Endothelial cell (in vitro differentiated cells): ENCODE data around the gene ADARB2. TPM values are rescaled to one million over a fixed set of nuclear protein-coding genes. Genes with fewer than 3 reads are reported as not detected.

ENCODE experiments used
- DNase-seq: peaks from one replicate; pipeline ENCODE4 v3.0.0; 2021; ENCODE audit warnings: low spot score
- H3K27ac Mint-ChIP-seq: one replicate; pipeline ENCODE4 v1.8.0; 2021; ENCODE audit warnings: mixed read lengths, inconsistent platforms; ENCODE audit not compliant: unreplicated experiment
- H3K27me3 Mint-ChIP-seq: one replicate; pipeline ENCODE4 v1.8.0; 2021; ENCODE audit warnings: mild to moderate bottlenecking, moderate library complexity, mixed read lengths, inconsistent platforms; ENCODE audit not compliant: unreplicated experiment
- H3K36me3 Mint-ChIP-seq: one replicate; pipeline ENCODE4 v1.8.0; 2021; ENCODE audit warnings: mild to moderate bottlenecking, low read depth, mixed read lengths, inconsistent platforms; ENCODE audit not compliant: unreplicated experiment
- H3K4me1 Mint-ChIP-seq: one replicate; pipeline ENCODE4 v1.8.0; 2021; ENCODE audit warnings: mild to moderate bottlenecking, mixed read lengths, inconsistent platforms; ENCODE audit not compliant: unreplicated experiment
- H3K4me3 Mint-ChIP-seq: one replicate; pipeline ENCODE4 v1.8.0; 2021; ENCODE audit warnings: mild to moderate bottlenecking, mixed read lengths, inconsistent platforms; ENCODE audit not compliant: unreplicated experiment
- H3K9me3 Mint-ChIP-seq: one replicate; pipeline ENCODE4 v1.8.0; 2021; ENCODE audit warnings: mixed read lengths, inconsistent platforms; ENCODE audit not compliant: unreplicated experiment
- total RNA-seq: library from RNA; stranded (reverse); fragmentation: NEBNext Ultra II Directional; extraction: Animal tissue kit (Norgen Biotek cat#: 25700); gene quantifications from one replicate; pipeline ENCODE4 v1.2.1, GENCODE V29; 2021; ENCODE audit not compliant: unreplicated experiment
- TF ChIP-seq, protein P1 (sequence below): fragments of 200-600 bp; sonication (generic); IDR thresholded peaks from one replicate; pipeline ENCODE4 v1.5.0; 2021; ENCODE audit warnings: antibody characterized with exemption; ENCODE audit not compliant: unreplicated experiment

The ADARB2 gene
- total RNA-seq, 1 donor from 2014 or later: 54.9 TPM

DNA sequence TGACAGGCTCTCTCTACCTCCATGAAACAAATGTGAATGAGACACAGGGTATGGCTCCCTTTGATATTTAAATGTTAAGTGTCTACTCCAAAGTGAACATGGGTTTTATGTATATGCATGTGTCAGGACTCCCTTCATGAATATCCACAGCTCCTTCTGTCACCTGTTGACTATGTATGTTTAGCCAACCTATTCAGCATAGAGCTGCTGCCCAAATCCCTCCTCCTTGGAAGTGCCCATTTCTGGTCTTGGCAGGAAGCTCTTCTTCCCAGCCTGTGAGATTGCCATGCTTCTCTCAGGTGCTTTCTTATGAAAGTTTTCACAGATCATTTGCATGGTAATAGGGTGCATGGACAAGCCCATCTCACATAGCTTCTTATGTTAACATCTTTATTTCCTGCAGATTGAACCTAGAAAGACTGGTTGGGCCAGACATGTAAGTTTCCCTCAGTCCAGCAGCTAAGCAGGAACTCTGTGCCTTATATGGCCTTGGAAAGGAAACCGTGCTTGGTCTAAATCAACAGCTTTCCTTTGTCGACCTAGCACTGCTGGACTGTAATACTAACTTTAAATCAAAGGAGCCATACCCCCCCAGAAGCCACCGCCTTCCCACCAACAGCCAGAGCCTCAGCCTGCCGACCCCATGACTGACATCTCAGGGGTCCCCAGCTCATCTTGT, 288.9 kb downstream of the ADARB2 start:
- H3K9me3 Mint-ChIP-seq: no peaks in the 10 kb centered on the region
- peaks cover 3% of the 10 kb centered on the region for H3K27me3 Mint-ChIP-seq

DNA sequence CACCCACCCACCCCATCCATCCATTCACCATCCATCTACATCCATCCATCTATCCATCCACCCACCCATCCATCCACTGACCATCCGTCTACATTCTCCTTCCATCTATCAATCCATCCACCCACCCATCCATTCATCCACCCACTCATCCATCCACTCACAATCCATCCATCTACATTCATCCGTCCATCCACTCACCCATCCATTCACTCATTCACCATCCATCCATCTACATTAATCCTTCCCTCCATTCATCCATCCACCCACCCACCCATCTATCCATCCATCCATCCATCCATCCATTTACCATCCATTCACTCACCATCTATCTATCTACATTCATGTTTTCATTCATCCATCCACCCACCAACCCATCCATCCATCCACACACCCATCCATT, 292.5 kb downstream of the ADARB2 start:
- Mint-ChIP-seq H3K4me3 (no peak overlapping the region), H3K4me1 (peaks cover 10% of the 10 kb centered on the region), H3K9me3 (no peaks in the 10 kb centered on the region), H3K27me3 (peaks cover 3% of the 10 kb centered on the region), H3K27ac (no peak overlapping the region), H3K36me3 (no peaks in the 10 kb centered on the region)
- no peak for DNase-seq
- TF ChIP-seq, protein P1, sequence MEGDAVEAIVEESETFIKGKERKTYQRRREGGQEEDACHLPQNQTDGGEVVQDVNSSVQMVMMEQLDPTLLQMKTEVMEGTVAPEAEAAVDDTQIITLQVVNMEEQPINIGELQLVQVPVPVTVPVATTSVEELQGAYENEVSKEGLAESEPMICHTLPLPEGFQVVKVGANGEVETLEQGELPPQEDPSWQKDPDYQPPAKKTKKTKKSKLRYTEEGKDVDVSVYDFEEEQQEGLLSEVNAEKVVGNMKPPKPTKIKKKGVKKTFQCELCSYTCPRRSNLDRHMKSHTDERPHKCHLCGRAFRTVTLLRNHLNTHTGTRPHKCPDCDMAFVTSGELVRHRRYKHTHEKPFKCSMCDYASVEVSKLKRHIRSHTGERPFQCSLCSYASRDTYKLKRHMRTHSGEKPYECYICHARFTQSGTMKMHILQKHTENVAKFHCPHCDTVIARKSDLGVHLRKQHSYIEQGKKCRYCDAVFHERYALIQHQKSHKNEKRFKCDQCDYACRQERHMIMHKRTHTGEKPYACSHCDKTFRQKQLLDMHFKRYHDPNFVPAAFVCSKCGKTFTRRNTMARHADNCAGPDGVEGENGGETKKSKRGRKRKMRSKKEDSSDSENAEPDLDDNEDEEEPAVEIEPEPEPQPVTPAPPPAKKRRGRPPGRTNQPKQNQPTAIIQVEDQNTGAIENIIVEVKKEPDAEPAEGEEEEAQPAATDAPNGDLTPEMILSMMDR: no peak

More for the DNA sequence above, 288.9 kb downstream of the ADARB2 start:
- peak overlapping the region; percentile 21 for H3K27ac Mint-ChIP-seq
- H3K4me1 Mint-ChIP-seq: peaks cover 10% of the 10 kb centered on the region
- TF ChIP-seq, protein P1: no peak
- no peaks in the 10 kb centered on the region for H3K36me3 Mint-ChIP-seq
- no peak overlapping the region for H3K4me3 Mint-ChIP-seq
- no peak for DNase-seq

DNA sequence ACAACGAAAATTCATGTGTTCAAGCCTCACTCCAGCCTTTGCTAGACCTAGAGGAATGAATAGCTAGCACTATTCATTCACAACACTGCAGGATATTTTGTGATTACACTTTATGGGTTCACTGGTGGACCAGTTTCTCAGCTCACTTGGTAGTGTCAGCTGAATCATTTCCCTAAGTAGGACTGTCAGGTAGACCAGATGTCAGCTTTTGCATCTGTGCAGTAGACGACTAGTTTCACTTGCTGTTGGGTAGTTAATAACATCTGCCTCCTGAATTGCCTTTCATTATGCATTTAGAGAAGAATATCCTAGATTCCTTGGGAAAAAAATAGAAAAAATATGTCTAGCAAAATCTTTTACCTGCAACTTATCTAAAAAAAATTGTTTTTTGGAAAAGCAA, 296.4 kb downstream of the ADARB2 start:
- Mint-ChIP-seq H3K36me3 (no peaks in the 10 kb centered on the region), H3K27ac (no peak overlapping the region), H3K4me3 (no peak overlapping the region), H3K27me3 (no peaks in the 10 kb centered on the region), H3K4me1 (no peaks in the 10 kb centered on the region), H3K9me3 (no peaks in the 10 kb centered on the region)
- DNase-seq: no peak
- TF ChIP-seq, protein P1: no peak

DNA sequence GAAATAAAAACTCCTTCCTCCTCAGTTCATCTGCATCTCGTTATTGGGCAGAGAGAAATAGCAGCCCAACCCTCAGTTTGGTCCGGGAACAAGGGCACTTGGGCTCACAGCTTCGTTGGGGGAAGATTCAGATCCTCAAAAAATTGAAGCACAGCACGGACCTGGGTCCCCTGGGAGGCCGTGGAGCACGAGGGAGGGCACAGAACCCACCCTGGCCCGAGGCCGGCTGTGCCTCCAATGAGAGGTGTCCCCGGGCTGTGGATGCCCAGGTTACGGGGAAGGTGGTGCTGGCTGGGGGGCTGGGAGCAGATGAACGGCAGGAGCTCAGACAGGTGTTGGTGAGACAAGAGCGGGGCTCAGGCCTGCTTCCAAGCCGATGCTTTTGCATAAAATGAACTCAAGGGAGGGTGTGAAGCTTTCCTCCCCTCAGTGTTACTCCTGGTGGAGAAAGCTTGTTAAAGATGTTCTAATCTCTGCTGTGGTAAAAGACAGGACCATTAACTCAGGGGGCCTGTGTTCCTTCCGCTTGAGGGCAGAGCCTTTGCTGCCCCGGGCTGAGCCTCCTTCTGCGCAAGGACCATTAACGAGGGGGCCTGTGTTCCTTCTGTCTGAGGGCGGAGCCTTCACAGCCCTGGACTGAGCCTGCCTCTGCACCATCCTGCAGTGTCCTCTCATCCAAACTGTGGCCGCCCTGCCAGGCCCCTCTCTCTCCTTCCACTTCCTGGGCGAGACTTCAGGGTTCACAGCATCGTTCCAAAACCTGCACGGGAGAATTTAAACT, 302.2 kb downstream of the ADARB2 start:
- Mint-ChIP-seq H3K27ac (no peak overlapping the region), H3K27me3 (no peaks in the 10 kb centered on the region), H3K9me3 (peaks cover 6% of the 10 kb centered on the region), H3K4me1 (peaks cover 8% of the 10 kb centered on the region), H3K36me3 (peaks cover 5% of the 10 kb centered on the region), H3K4me3 (no peak overlapping the region)
- TF ChIP-seq, protein P1: no peak
- no peak for DNase-seq

DNA sequence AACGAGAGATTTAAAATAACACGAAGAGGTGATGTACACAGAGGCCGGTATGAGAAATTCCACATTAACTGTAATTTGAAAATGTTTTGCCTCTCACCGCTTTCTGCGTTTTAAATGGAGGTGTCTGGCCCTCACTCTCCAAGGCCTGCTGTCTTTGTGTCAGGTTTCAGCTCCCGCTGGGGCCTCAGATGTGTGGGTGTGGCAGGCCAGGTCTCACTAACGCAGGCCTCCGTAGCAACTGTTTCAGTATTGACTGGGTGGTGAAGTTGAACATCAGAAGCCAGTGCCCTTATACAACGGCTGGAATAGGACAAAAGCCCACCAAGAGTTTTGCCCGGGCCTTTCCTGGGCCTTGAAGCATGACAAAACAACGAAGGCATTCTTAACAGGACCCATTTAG, 303.1 kb downstream of the ADARB2 start:
- no peak for DNase-seq
- Mint-ChIP-seq H3K27me3 (no peaks in the 10 kb centered on the region), H3K4me1 (peaks cover 8% of the 10 kb centered on the region), H3K4me3 (no peak overlapping the region), H3K27ac (no peak overlapping the region), H3K36me3 (peaks cover 5% of the 10 kb centered on the region), H3K9me3 (peaks cover 8% of the 10 kb centered on the region)
- TF ChIP-seq, protein P1: no peak
